ENCODE data around the gene UGT2B11.
"Not testable (repeated sequence)": the region's sequence is repeated elsewhere in the genome, so short reads cannot be mapped to it uniquely, and the experiment has no call there.

The UGT2B11 gene

GRCh38 chr4:69214716-69215115, at the start of gene UGT2B11:
Gene UGT2B11 (minus strand): TSS chr4:69214748. CDS start chr4:69214722, 26 bp downstream.
- DNase-seq (ENCODE audit: low read depth) = no peak

- DNase-seq (ENCODE audit: low read depth) = not testable (repeated sequence)
Measured at GRCh38 chr4:69253147-69253772, 38.7 kb upstream of the UGT2B11 start.

- DNase-seq (ENCODE audit: low read depth) = not testable (repeated sequence)
Measured at GRCh38 chr4:69250884-69251283, 36.3 kb upstream of the UGT2B11 start.

- not testable (repeated sequence) for DNase-seq (ENCODE audit: low read depth)
Measured at GRCh38 chr4:69242562-69243240, 28.2 kb upstream of the UGT2B11 start.

GRCh38 chr4:69241746-69242145, 27.2 kb upstream of the UGT2B11 start:
- DNase-seq (ENCODE audit: low read depth) = not testable (repeated sequence)

GRCh38 chr4:69240787-69241186, 26.2 kb upstream of the UGT2B11 start:
- not testable (repeated sequence) for DNase-seq (ENCODE audit: low read depth)

GRCh38 chr4:69239557-69240168, 25.1 kb upstream of the UGT2B11 start:
- DNase-seq (ENCODE audit: low read depth) = no peak

- no peak for DNase-seq (ENCODE audit: low read depth)
Measured at GRCh38 chr4:69239092-69239491, 24.5 kb upstream of the UGT2B11 start.

- DNase-seq (ENCODE audit: low read depth) = no peak
Measured at GRCh38 chr4:69224891-69225290, 10.3 kb upstream of the UGT2B11 start.

- DNase-seq (ENCODE audit: low read depth) = not testable (repeated sequence)
Measured at GRCh38 chr4:69223277-69223676, 8.7 kb upstream of the UGT2B11 start.

- DNase-seq (ENCODE audit: low read depth) = not testable (repeated sequence)
Measured at GRCh38 chr4:69218491-69218890, 3.9 kb upstream of the UGT2B11 start.

- no peak for DNase-seq (ENCODE audit: low read depth)
Measured at GRCh38 chr4:69210911-69211310, 3.6 kb downstream of the UGT2B11 start.

GRCh38 chr4:69198506-69198905, 16.0 kb downstream of the UGT2B11 start:
- not testable (repeated sequence) for DNase-seq (ENCODE audit: low read depth)

- no peak for DNase-seq (ENCODE audit: low read depth)
Measured at GRCh38 chr4:69196209-69196965, 18.2 kb downstream of the UGT2B11 start.

- no peak for DNase-seq (ENCODE audit: low read depth)
Measured at GRCh38 chr4:69194166-69194565, 20.4 kb downstream of the UGT2B11 start.

- not testable (repeated sequence) for DNase-seq (ENCODE audit: low read depth)
Measured at GRCh38 chr4:69191905-69192304, 22.6 kb downstream of the UGT2B11 start.

- DNase-seq (ENCODE audit: low read depth) = not testable (repeated sequence)
Measured at GRCh38 chr4:69190621-69191020, 23.9 kb downstream of the UGT2B11 start.

- not testable (repeated sequence) for DNase-seq (ENCODE audit: low read depth)
Measured at GRCh38 chr4:69181519-69182169, 32.9 kb downstream of the UGT2B11 start.

- DNase-seq (ENCODE audit: low read depth) = not testable (repeated sequence)
Measured at GRCh38 chr4:69179817-69180216, 34.7 kb downstream of the UGT2B11 start.

GRCh38 chr4:69178751-69179205, 35.8 kb downstream of the UGT2B11 start:
- not testable (repeated sequence) for DNase-seq (ENCODE audit: low read depth)

- not testable (repeated sequence) for DNase-seq (ENCODE audit: low read depth)
Measured at GRCh38 chr4:69170233-69171134, 44.1 kb downstream of the UGT2B11 start.

All from stimulated activated CD8-positive, alpha-beta memory T cell treated with anti-CD3 and anti-CD28 coated beads, Interleukin-15, amount 100 ng/mL, for 1 hour (primary cell).